Astrocyte (in vitro differentiated cells and primary cell): ENCODE data around the gene SPTB. TPM values are rescaled to one million over a fixed set of nuclear protein-coding genes. Genes with fewer than 3 reads are reported as not detected.

Experiments used
- DNase-seq: peaks from one replicate; pipeline ENCODE4 v3.0.0-alpha.2; 2010; ENCODE audit warnings: low read depth
- FAIRE-seq: peaks from 2 replicates; lab custom pipeline; 2011; peaks lifted over from hg19 to GRCh38; lab: Jason Lieb, UNC
- H2AFZ ChIP-seq: 2 replicates; pipeline ENCODE4 v1.6.0; 2012; ENCODE audit warnings: low read depth, low read length, inconsistent platforms
- H3K27ac ChIP-seq: 2 replicates; pipeline ENCODE4 v1.5.1; 2011; ENCODE audit warnings: low read depth, low read length, inconsistent platforms
- H3K27me3 ChIP-seq: 2 replicates; pipeline ENCODE4 v1.6.0; 2011; ENCODE audit warnings: low read length, inconsistent platforms; ENCODE audit not compliant: insufficient read depth
- H3K36me3 ChIP-seq: 2 replicates; pipeline ENCODE4 v1.5.1; 2011; ENCODE audit warnings: low read length, inconsistent platforms; ENCODE audit not compliant: insufficient read depth
- H3K4me1 ChIP-seq: 2 replicates; pipeline ENCODE4 v1.5.1; 2011; ENCODE audit warnings: low read length, inconsistent platforms; ENCODE audit not compliant: insufficient read depth
- H3K4me2 ChIP-seq: 2 replicates; pipeline ENCODE4 v1.6.0; 2012; ENCODE audit warnings: low read length, inconsistent platforms
- H3K4me3 ChIP-seq: 2 replicates; pipeline ENCODE4 v1.5.1; 2011; ENCODE audit warnings: low read depth, mild to moderate bottlenecking, low read length, inconsistent platforms; ENCODE audit not compliant: insufficient read depth
- H3K79me2 ChIP-seq: 2 replicates; pipeline ENCODE4 v1.6.0; 2012; ENCODE audit warnings: mild to moderate bottlenecking, low read length, inconsistent platforms; ENCODE audit not compliant: insufficient read depth
- H3K9ac ChIP-seq: 2 replicates; pipeline ENCODE4 v1.6.0; 2012; ENCODE audit warnings: mild to moderate bottlenecking, low read length, inconsistent platforms
- H3K9me3 ChIP-seq: 2 replicates; pipeline ENCODE4 v1.5.1; 2012; ENCODE audit warnings: low read depth, mild to moderate bottlenecking, low read length, inconsistent platforms; ENCODE audit not compliant: insufficient read depth
- H4K20me1 ChIP-seq: 2 replicates; pipeline ENCODE4 v1.6.0; 2012; ENCODE audit warnings: low read length, inconsistent platforms; ENCODE audit not compliant: insufficient read depth
- H3K27ac Mint-ChIP-seq: one replicate; pipeline ENCODE4 v1.8.0; 2021; ENCODE audit warnings: mild to moderate bottlenecking, mixed read lengths; ENCODE audit not compliant: unreplicated experiment
- H3K27me3 Mint-ChIP-seq: one replicate; pipeline ENCODE4 v1.8.0; 2021; ENCODE audit warnings: low read depth, mixed read lengths; ENCODE audit not compliant: unreplicated experiment
- H3K36me3 Mint-ChIP-seq: one replicate; pipeline ENCODE4 v1.8.0; 2021; ENCODE audit warnings: low read depth, mixed read lengths; ENCODE audit not compliant: unreplicated experiment
- H3K4me1 Mint-ChIP-seq: one replicate; pipeline ENCODE4 v1.8.0; 2021; ENCODE audit warnings: low read depth, mixed read lengths; ENCODE audit not compliant: unreplicated experiment
- H3K4me3 Mint-ChIP-seq: one replicate; pipeline ENCODE4 v1.8.0; 2021; ENCODE audit warnings: mild to moderate bottlenecking, moderate library complexity, mixed read lengths; ENCODE audit not compliant: unreplicated experiment
- H3K9me3 Mint-ChIP-seq: one replicate; pipeline ENCODE4 v1.8.0; 2021; ENCODE audit warnings: mild to moderate bottlenecking, mixed read lengths; ENCODE audit not compliant: unreplicated experiment
- CTCF ChIP-seq: IDR thresholded peaks from 2 replicates; pipeline ENCODE4 v1.5.1; 2011; ENCODE audit warnings: low read depth, mild to moderate bottlenecking, inconsistent platforms, low read length, moderate library complexity; ENCODE audit not compliant: insufficient read depth
- EZH2 ChIP-seq: IDR thresholded peaks from 2 replicates; pipeline ENCODE4 v1.6.1; 2012; ENCODE audit warnings: mild to moderate bottlenecking, low read length, inconsistent platforms; ENCODE audit not compliant: insufficient read depth
- total RNA-seq: library from RNA; stranded (reverse); gene quantifications from 2 replicates; pipeline ENCODE4 v1.2.1, GENCODE V29; 2021

The SPTB gene
- total RNA-seq, 1 donor from 2014 or later: 0.32 TPM

- H3K27ac Mint-ChIP-seq: no peak overlapping the region
- DNase-seq (no peak), FAIRE-seq (no peak)
- no peaks in the 10 kb centered on the region for H3K9me3 Mint-ChIP-seq
- H3K9ac ChIP-seq: no peak overlapping the region
- H3K9me3 ChIP-seq: no peaks in the 10 kb centered on the region
- no peak overlapping the region for H3K4me3 ChIP-seq
- H3K36me3 ChIP-seq: no peaks in the 10 kb centered on the region
- TF ChIP-seq EZH2 (no peak), CTCF (no peak)
- H3K36me3 Mint-ChIP-seq: no peaks in the 10 kb centered on the region
- no peak overlapping the region for H3K4me2 ChIP-seq
- no peak overlapping the region for H2AFZ ChIP-seq
- no peaks in the 10 kb centered on the region for H4K20me1 ChIP-seq
- H3K27me3 Mint-ChIP-seq: peaks cover 32% of the 10 kb centered on the region
- no peak overlapping the region for H3K27ac ChIP-seq
- no peaks in the 10 kb centered on the region for H3K79me2 ChIP-seq
- H3K4me3 Mint-ChIP-seq: no peak overlapping the region
- peaks cover 6% of the 10 kb centered on the region for H3K27me3 ChIP-seq
- no peaks in the 10 kb centered on the region for H3K4me1 ChIP-seq
- peaks cover 15% of the 10 kb centered on the region for H3K4me1 Mint-ChIP-seq
These were observed 62.1 kb downstream of the SPTB start for GRCh38 chr14:64817631-64818030.

DNA sequence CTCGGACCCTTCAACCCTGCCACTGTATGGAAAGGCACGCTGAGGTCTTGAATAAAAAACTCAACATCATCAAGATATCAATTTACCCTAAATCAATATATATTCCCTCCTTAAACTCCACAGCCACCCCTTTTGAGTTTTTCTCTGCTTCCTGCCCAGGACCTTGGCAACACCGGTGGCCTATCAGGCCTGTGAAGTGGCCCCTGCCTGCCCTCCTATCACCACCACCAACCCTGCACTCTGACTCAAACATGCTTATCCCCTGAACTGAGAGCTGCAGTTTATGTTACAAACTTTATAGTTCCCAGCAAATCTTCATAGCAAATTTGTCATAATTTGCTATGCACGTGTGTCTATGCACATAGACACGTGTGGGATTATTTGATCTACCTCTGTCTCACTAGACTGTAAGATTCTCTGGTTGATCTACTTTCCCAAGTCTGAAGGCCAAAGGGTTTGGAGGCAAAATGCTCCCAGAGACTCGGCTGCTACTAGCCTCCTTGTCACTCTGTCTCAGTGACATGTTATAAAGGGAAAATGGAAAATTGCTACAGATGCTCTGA lies 63.4 kb downstream of the SPTB start:
- no peak overlapping the region for H3K4me3 ChIP-seq
- H3K79me2 ChIP-seq: no peaks in the 10 kb centered on the region
- H3K27me3 ChIP-seq: peaks cover 6% of the 10 kb centered on the region
- no peak overlapping the region for H3K4me2 ChIP-seq
- FAIRE-seq (no peak), DNase-seq (no peak)
- no peaks in the 10 kb centered on the region for H4K20me1 ChIP-seq
- H3K4me1 ChIP-seq: no peaks in the 10 kb centered on the region
- H3K27ac Mint-ChIP-seq: no peak overlapping the region
- H2AFZ ChIP-seq: no peak overlapping the region
- no peak overlapping the region for H3K9ac ChIP-seq
- H3K4me1 Mint-ChIP-seq: peaks cover 8% of the 10 kb centered on the region
- no peaks in the 10 kb centered on the region for H3K36me3 Mint-ChIP-seq
- no peaks in the 10 kb centered on the region for H3K36me3 ChIP-seq
- no peak overlapping the region for H3K27ac ChIP-seq
- TF ChIP-seq EZH2 (no peak), CTCF (no peak)
- H3K9me3 ChIP-seq: no peaks in the 10 kb centered on the region
- no peak overlapping the region for H3K4me3 Mint-ChIP-seq
- H3K9me3 Mint-ChIP-seq: no peaks in the 10 kb centered on the region
- peaks cover 32% of the 10 kb centered on the region for H3K27me3 Mint-ChIP-seq

DNA sequence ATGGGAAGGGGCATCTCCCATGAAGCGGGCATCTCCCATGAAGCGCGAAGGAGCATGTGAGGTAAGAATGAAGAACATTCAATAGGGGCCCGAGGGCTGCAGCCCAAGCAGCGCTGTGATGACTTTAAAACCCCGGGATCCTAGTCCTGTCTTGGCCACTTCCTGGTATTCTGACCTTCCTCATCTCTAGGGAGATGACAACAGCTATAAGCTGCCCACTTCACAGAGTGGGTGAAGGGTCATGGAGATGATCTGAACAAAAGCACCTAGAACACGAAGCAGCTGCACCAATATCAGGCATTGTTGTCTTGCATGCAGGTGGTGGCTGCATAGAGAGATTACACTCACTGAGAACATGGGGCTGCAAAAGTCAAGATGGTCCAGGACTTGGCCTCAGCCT lies 64.5 kb downstream of the SPTB start:
- DNase-seq (no peak), FAIRE-seq (no peak)
- Mint-ChIP-seq H3K36me3 (no peaks in the 10 kb centered on the region), H3K9me3 (no peaks in the 10 kb centered on the region), H3K27me3 (peaks cover 32% of the 10 kb centered on the region), H3K4me1 (peaks cover 8% of the 10 kb centered on the region), H3K27ac (no peak overlapping the region), H3K4me3 (no peak overlapping the region)
- Histone ChIP-seq H3K27me3 (peaks cover 6% of the 10 kb centered on the region), H3K36me3 (no peaks in the 10 kb centered on the region), H3K4me2 (no peak overlapping the region), H3K9ac (no peak overlapping the region), H3K27ac (no peak overlapping the region), H3K9me3 (no peaks in the 10 kb centered on the region), H2AFZ (no peak overlapping the region), H3K4me3 (no peak overlapping the region), H4K20me1 (no peaks in the 10 kb centered on the region), H3K4me1 (no peaks in the 10 kb centered on the region), H3K79me2 (no peaks in the 10 kb centered on the region)
- TF ChIP-seq CTCF (no peak), EZH2 (no peak)
